Body of pancreas (tissue), 4 donors: ENCODE data around the gene UBAC2.

Experiments
- CTCF ChIP-seq, 7 experiments: fragments of 450-650 bp in 4 of 7; fragments of 200-600 bp in 3 of 7; sonication (generic) in 3 of 7; IDR thresholded peaks; one replicate each; pipeline ENCODE4 v1.5.1; 2016 to 2019; ENCODE audit warnings: antibody characterized with exemption in 7 of 7
- POLR2A ChIP-seq, 3 donors: fragments of 450-650 bp; IDR thresholded peaks; one replicate each; pipeline ENCODE4 v1.6.1; 2016; ENCODE audit warnings: antibody characterized with exemption in 3 of 3, mild to moderate bottlenecking in 2 of 3

- no peak for TF ChIP-seq CTCF (IDR thresholded peaks at IDR 0.05)
- TF ChIP-seq POLR2A (IDR thresholded peaks at IDR 0.05): no peak
These were observed 179.5 kb downstream of the UBAC2 start for GRCh38 chr13:99379856-99380801.
